ENCODE results near the gene NLRP12.

DNA sequence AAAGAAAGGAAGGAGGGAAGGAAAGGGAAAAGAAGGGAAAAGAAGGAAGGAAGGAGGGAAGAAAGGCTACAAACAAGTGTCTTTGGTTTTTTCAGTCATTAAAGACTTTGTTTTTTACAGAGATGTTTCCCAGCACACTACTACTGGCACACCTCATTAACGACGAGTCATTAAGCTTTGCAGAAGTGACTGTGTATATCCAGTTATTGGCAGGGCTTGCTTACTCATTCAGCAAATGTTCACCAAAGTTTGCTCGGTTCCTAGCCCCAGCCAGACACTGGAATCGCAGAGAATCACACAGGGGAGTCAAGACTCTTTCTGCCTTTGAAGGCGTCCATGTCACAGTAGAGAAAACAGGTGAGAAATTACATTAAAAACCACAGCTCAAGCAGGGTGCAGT, 4.3 kb downstream of the NLRP12 start:
- no peak for TF ChIP-seq POU6F1 (CRISPR knock-in tag; IDR thresholded peaks at IDR 0.05; ENCODE audit: borderline replicate concordance, low read depth)
- no peak for TF ChIP-seq ZC3H10 (CRISPR knock-in tag; IDR thresholded peaks at IDR 0.05)
- TF ChIP-seq ESRRG (CRISPR knock-in tag; IDR thresholded peaks at IDR 0.05) = no peak
- TF ChIP-seq, protein P1, sequence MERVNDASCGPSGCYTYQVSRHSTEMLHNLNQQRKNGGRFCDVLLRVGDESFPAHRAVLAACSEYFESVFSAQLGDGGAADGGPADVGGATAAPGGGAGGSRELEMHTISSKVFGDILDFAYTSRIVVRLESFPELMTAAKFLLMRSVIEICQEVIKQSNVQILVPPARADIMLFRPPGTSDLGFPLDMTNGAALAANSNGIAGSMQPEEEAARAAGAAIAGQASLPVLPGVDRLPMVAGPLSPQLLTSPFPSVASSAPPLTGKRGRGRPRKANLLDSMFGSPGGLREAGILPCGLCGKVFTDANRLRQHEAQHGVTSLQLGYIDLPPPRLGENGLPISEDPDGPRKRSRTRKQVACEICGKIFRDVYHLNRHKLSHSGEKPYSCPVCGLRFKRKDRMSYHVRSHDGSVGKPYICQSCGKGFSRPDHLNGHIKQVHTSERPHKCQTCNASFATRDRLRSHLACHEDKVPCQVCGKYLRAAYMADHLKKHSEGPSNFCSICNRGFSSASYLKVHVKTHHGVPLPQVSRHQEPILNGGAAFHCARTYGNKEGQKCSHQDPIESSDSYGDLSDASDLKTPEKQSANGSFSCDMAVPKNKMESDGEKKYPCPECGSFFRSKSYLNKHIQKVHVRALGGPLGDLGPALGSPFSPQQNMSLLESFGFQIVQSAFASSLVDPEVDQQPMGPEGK (CRISPR knock-in tag; IDR thresholded peaks at IDR 0.05; ENCODE audit: borderline replicate concordance) = no peak
- TF ChIP-seq SNAI2 (CRISPR knock-in tag; IDR thresholded peaks at IDR 0.05) = no peak
- TF ChIP-seq OSR1 (CRISPR knock-in tag; IDR thresholded peaks at IDR 0.05) = no peak
- no peak for TF ChIP-seq TCF4 (CRISPR knock-in tag; IDR thresholded peaks at IDR 0.05; ENCODE audit: borderline replicate concordance)
- TF ChIP-seq ARNTL (CRISPR knock-in tag; IDR thresholded peaks at IDR 0.05; ENCODE audit: borderline replicate concordance, low read depth) = no peak
- TF ChIP-seq RARB (CRISPR knock-in tag; IDR thresholded peaks at IDR 0.05) = no peak
- TF ChIP-seq TOX (CRISPR knock-in tag; IDR thresholded peaks at IDR 0.05; ENCODE audit: borderline replicate concordance) = no peak
- TF ChIP-seq, protein P2, sequence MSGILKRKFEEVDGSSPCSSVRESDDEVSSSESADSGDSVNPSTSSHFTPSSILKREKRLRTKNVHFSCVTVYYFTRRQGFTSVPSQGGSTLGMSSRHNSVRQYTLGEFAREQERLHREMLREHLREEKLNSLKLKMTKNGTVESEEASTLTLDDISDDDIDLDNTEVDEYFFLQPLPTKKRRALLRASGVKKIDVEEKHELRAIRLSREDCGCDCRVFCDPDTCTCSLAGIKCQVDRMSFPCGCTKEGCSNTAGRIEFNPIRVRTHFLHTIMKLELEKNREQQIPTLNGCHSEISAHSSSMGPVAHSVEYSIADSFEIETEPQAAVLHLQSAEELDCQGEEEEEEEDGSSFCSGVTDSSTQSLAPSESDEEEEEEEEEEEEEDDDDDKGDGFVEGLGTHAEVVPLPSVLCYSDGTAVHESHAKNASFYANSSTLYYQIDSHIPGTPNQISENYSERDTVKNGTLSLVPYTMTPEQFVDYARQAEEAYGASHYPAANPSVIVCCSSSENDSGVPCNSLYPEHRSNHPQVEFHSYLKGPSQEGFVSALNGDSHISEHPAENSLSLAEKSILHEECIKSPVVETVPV (CRISPR knock-in tag; IDR thresholded peaks at IDR 0.05) = no peak

All from SK-N-SH treated with all-trans-retinoic acid at 6 μM for 48 hours (cell line).